Activated CD4-positive, alpha-beta T cell treated with anti-CD3 and anti-CD28 coated beads, Interleukin-2, amount 10 ng/mL, durations not matched to agents 24 days and 14 days (primary cell): ENCODE data around the gene ZNF282. TPM values are rescaled to one million over a fixed set of nuclear protein-coding genes. Genes with fewer than 3 reads are reported as not detected.

Experiments
- DNase-seq: peaks from one replicate; pipeline ENCODE4 v3.0.0; 2022
- H3K27ac Mint-ChIP-seq: one replicate; pipeline ENCODE4 v1.8.0; 2022; ENCODE audit warnings: mild to moderate bottlenecking, mixed read lengths
- H3K27me3 Mint-ChIP-seq: one replicate; pipeline ENCODE4 v1.8.0; 2022; ENCODE audit warnings: mixed read lengths
- H3K36me3 Mint-ChIP-seq: one replicate; pipeline ENCODE4 v1.8.0; 2022; ENCODE audit warnings: low read depth, mild to moderate bottlenecking, mixed read lengths
- H3K4me1 Mint-ChIP-seq: one replicate; pipeline ENCODE4 v1.8.0; 2021; ENCODE audit warnings: mixed read lengths
- H3K4me3 Mint-ChIP-seq: one replicate; pipeline ENCODE4 v1.8.0; 2022; ENCODE audit warnings: mild to moderate bottlenecking, moderate library complexity, mixed read lengths
- H3K9me3 Mint-ChIP-seq: one replicate; pipeline ENCODE4 v1.8.0; 2021; ENCODE audit warnings: mixed read lengths
- intact Hi-C: fragments of 100-400 bp; cut with micrococcal nuclease; formaldehyde crosslinking; loops from one replicate; pipeline ENCODE4 v1.15.1; 2023
- total RNA-seq: library from RNA; stranded (reverse); gene quantifications from 2 replicates; pipeline ENCODE4 v1.2.3, GENCODE V29; 2022

The ZNF282 gene
- total RNA-seq, 1 donor from 2014 or later, result 49.9 TPM

GRCh38 chr7:149199234-149199995 lies 4.1 kb downstream of the ZNF282 start:
- Mint-ChIP-seq H3K27me3 (no peaks in the 10 kb centered on the region), H3K9me3 (no peaks in the 10 kb centered on the region), H3K4me3 (peak overlapping the region; percentile 15), H3K4me1 (peaks cover 51% of the 10 kb centered on the region), H3K36me3 (peaks cover 70% of the 10 kb centered on the region), H3K27ac (peak overlapping the region; percentile 68)
- no peak for DNase-seq
- intact Hi-C loops, result loop anchor here (5.0 kb wide), 1 partner anchor 172 kb away; the partner anchor contains the start of gene PDIA4

- intact Hi-C loops, result no loop called here
- Mint-ChIP-seq H3K27ac (peak overlapping the region; percentile 97), H3K4me1 (peaks cover 45% of the 10 kb centered on the region), H3K4me3 (peak overlapping the region; percentile 56), H3K27me3 (no peaks in the 10 kb centered on the region), H3K36me3 (peaks cover 82% of the 10 kb centered on the region), H3K9me3 (no peaks in the 10 kb centered on the region)
- peak; percentile 82 for DNase-seq
These were observed 7.5 kb downstream of the ZNF282 start for GRCh38 chr7:149202831-149203231.

GRCh38 chr7:149205690-149206381 lies 10.5 kb downstream of the ZNF282 start:
- intact Hi-C loops, result no loop called here
- H3K4me3 Mint-ChIP-seq, result no peak overlapping the region

GRCh38 chr7:149207324-149208035 lies 12.1 kb downstream of the ZNF282 start:
- intact Hi-C loops, result loop anchor here (2.0 kb wide), 1 partner anchor 31 kb away; the partner anchor contains the start of gene ZNF212
- Mint-ChIP-seq H3K27ac (peak overlapping the region; percentile 65), H3K36me3 (peaks cover 78% of the 10 kb centered on the region), H3K4me3 (no peak overlapping the region), H3K9me3 (no peaks in the 10 kb centered on the region), H3K4me1 (peaks cover 29% of the 10 kb centered on the region), H3K27me3 (no peaks in the 10 kb centered on the region)
- DNase-seq, result no peak

More at GRCh38 chr7:149205690-149206381, 10.5 kb downstream of the ZNF282 start:
- Mint-ChIP-seq H3K27me3 (no peaks in the 10 kb centered on the region), H3K36me3 (peaks cover 78% of the 10 kb centered on the region), H3K9me3 (no peaks in the 10 kb centered on the region), H3K4me1 (peaks cover 38% of the 10 kb centered on the region), H3K27ac (peak overlapping the region; percentile 50)
- no peak for DNase-seq

- peaks cover 16% of the 10 kb centered on the region for H3K4me1 Mint-ChIP-seq
- peak; percentile 92 for DNase-seq
- H3K36me3 Mint-ChIP-seq, result peaks cover 75% of the 10 kb centered on the region
- no peaks in the 10 kb centered on the region for H3K27me3 Mint-ChIP-seq
- peak overlapping the region; percentile 49 for H3K4me3 Mint-ChIP-seq
- H3K9me3 Mint-ChIP-seq, result no peaks in the 10 kb centered on the region
- peak overlapping the region; percentile 93 for H3K27ac Mint-ChIP-seq
- intact Hi-C loops, result loop anchor here (1.0 to 2.0 kb wide), 3 partner anchors 13 to 288 kb away; partner anchors contain the start of genes ZNF212 and ZNF746
These were observed 14.3 kb downstream of the ZNF282 start for GRCh38 chr7:149209518-149210269.

- DNase-seq, result no peak
- H3K4me3 Mint-ChIP-seq, result no peak overlapping the region
- peaks cover 14% of the 10 kb centered on the region for H3K4me1 Mint-ChIP-seq
- intact Hi-C loops, result no loop called here
- peaks cover 75% of the 10 kb centered on the region for H3K36me3 Mint-ChIP-seq
- peak overlapping the region; percentile 93 for H3K27ac Mint-ChIP-seq
- no peaks in the 10 kb centered on the region for H3K27me3 Mint-ChIP-seq
- no peaks in the 10 kb centered on the region for H3K9me3 Mint-ChIP-seq
These were observed 15.2 kb downstream of the ZNF282 start for GRCh38 chr7:149210551-149210950.

GRCh38 chr7:149214020-149214720 lies 18.8 kb downstream of the ZNF282 start:
- Mint-ChIP-seq H3K36me3 (peaks cover 78% of the 10 kb centered on the region), H3K9me3 (no peaks in the 10 kb centered on the region), H3K27ac (peak overlapping the region; percentile 16), H3K4me1 (peaks cover 11% of the 10 kb centered on the region), H3K27me3 (no peaks in the 10 kb centered on the region), H3K4me3 (no peak overlapping the region)
- intact Hi-C loops, result no loop called here
- DNase-seq, result no peak

DNA sequence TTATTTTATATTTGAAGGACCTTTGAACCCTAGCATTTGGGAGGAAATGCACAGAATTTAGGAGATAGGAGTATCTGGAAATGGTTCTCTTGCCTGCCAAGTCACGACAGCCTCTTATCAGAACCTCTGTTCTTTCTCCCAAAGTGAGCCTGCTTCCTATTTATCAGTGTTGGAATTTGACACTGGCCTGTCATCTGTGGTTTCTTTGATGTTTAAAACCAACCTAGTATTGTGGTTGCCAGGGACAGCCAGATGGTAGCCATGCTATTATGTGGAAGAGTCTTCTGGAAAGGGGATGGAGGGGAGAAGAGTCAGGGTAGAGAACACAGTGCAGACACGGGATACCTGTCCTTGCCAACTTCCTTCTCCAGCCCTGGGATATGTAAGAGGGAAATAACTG lies 21.1 kb downstream of the ZNF282 start:
- Mint-ChIP-seq H3K27ac (no peak overlapping the region), H3K36me3 (peaks cover 68% of the 10 kb centered on the region), H3K9me3 (no peaks in the 10 kb centered on the region), H3K4me1 (no peaks in the 10 kb centered on the region), H3K4me3 (no peak overlapping the region), H3K27me3 (no peaks in the 10 kb centered on the region)
- intact Hi-C loops, result no loop called here
- DNase-seq, result no peak

DNA sequence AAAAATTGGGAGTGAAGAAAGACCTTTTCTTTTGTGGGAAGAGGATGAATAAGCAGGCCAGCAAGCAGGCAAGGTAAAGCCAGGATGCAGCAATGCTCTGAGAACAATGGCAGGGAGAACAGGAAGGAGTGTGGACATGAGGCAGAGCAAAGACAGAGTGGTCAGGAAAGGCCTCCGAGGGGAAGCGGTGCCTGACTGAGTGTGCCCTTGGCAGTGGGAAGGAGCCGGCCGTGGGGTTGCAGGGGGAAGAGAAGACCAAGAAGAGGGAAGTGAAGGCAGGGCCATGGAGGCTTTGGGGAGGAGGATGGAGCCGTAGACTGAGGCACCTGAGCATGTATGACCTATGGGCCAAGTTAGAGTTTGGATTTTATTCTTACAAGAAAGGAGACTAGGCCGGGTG lies 22.2 kb downstream of the ZNF282 start:
- DNase-seq, result no peak
- Mint-ChIP-seq H3K9me3 (no peaks in the 10 kb centered on the region), H3K27ac (no peak overlapping the region), H3K36me3 (peaks cover 66% of the 10 kb centered on the region), H3K27me3 (no peaks in the 10 kb centered on the region), H3K4me1 (no peaks in the 10 kb centered on the region), H3K4me3 (no peak overlapping the region)
- intact Hi-C loops, result no loop called here

DNA sequence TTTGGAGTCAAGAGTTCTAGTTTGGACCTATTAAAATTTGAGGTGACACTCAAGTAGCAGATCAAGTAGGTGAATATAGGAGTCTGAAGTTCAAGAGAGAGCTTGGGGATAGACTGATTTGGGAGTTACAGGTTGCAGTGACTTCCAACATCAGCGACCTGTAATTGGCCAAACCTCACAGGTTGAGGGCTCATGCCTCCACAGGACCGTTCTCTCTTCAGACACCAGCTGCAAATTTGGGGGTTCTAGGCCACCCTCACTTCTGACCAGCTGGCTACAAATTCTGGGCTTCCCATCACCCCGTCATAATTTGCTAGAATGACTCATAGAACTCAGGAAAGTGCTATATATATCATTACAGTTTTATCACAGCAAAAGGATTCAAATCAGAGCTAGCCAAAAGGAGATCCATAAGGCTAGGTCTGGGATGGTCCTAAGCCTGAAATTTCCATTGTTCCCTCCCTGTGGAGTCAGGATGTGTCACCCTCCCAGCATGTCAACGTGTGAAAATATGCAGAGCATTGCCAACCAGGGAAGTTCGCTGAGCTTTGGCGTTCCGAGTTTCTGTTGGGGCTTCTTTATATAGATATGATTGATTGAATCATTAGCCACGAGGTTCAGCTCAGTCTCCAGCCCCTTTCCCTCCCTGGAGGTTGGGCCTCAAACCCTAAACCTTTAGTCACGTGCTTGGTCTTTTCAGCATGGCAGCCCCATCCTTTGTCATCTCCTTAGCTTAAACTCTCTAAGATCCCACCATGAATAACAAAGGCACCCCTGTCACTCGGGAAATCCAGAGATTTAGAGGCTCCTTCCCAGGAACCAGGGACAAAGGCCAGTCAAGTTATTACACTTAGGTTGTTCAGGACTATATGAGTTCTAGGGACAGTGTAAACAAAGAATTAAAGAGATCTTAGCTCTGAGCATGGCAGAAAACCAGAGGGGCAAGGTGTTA lies 23.4 kb downstream of the ZNF282 start:
- Mint-ChIP-seq H3K27me3 (no peaks in the 10 kb centered on the region), H3K4me3 (no peak overlapping the region), H3K4me1 (no peaks in the 10 kb centered on the region), H3K27ac (no peak overlapping the region), H3K36me3 (peaks cover 56% of the 10 kb centered on the region), H3K9me3 (no peaks in the 10 kb centered on the region)
- DNase-seq, result no peak
- intact Hi-C loops, result no loop called here

GRCh38 chr7:149220534-149220933 lies 25.2 kb downstream of the ZNF282 start:
- DNase-seq, result no peak
- intact Hi-C loops, result no loop called here
- H3K27me3 Mint-ChIP-seq, result no peaks in the 10 kb centered on the region
- H3K27ac Mint-ChIP-seq, result no peak overlapping the region
- H3K36me3 Mint-ChIP-seq, result peaks cover 50% of the 10 kb centered on the region
- H3K4me1 Mint-ChIP-seq, result no peaks in the 10 kb centered on the region
- H3K9me3 Mint-ChIP-seq, result no peaks in the 10 kb centered on the region
- no peak overlapping the region for H3K4me3 Mint-ChIP-seq

GRCh38 chr7:149223176-149223575 lies 27.8 kb downstream of the ZNF282 start:
- intact Hi-C loops, result no loop called here
- H3K27ac Mint-ChIP-seq, result no peak overlapping the region
- no peaks in the 10 kb centered on the region for H3K9me3 Mint-ChIP-seq
- no peak for DNase-seq
- peaks cover 33% of the 10 kb centered on the region for H3K36me3 Mint-ChIP-seq
- H3K27me3 Mint-ChIP-seq, result no peaks in the 10 kb centered on the region
- no peak overlapping the region for H3K4me3 Mint-ChIP-seq
- no peaks in the 10 kb centered on the region for H3K4me1 Mint-ChIP-seq
